Psoas muscle (tissue), 8 donors: ENCODE data around the gene ABCC9. TPM values are rescaled to one million over a fixed set of nuclear protein-coding genes. Genes with fewer than 3 reads are reported as not detected.
"Not testable (repeated sequence)": the region's sequence is repeated elsewhere in the genome, so short reads cannot be mapped to it uniquely, and the experiment has no call there.

Source experiments
- ATAC-seq, 4 donors: fragments of 200-7000 bp; cut with Tn5 transposase; one replicate each; pipeline ENCODE4 v1.9.1; 2020; ENCODE audit warnings: moderate library complexity in 3 of 4, mild to moderate bottlenecking in 2 of 4
- DNase-seq, 2 donors: peaks; one replicate each; pipeline ENCODE4 v3.0.0-alpha.2; 2020
- H3K27ac ChIP-seq: fragments of 200-600 bp; one replicate; pipeline ENCODE4 v1.8.0; 2022
- H3K27me3 ChIP-seq, 3 donors: fragments of 200-600 bp in 1 of 3; one replicate each; pipeline versions ENCODE4 v1.6.1 to v1.8.0; 2013 to 2022; ENCODE audit warnings: low read length in 2 of 3, mild to moderate bottlenecking in 2 of 3, moderate library complexity in 1 of 3; ENCODE audit not compliant: insufficient read depth in 3 of 3
- H3K36me3 ChIP-seq, 2 donors: fragments of 200-600 bp in 1 of 2; one replicate each; pipeline versions ENCODE4 v1.6.1 to v1.8.0; 2013 to 2022; ENCODE audit warnings: low read depth in 1 of 2, mild to moderate bottlenecking in 1 of 2, moderate library complexity in 1 of 2; ENCODE audit not compliant: insufficient read depth in 1 of 2
- H3K4me1 ChIP-seq: fragments of 200-600 bp; one replicate; pipeline ENCODE4 v1.8.0; 2022
- H3K4me3 ChIP-seq: fragments of 200-600 bp; one replicate; pipeline ENCODE4 v1.8.0; 2022; ENCODE audit warnings: mild to moderate bottlenecking
- H3K9me3 ChIP-seq: fragments of 200-600 bp; one replicate; pipeline ENCODE4 v1.8.0; 2022
- CTCF ChIP-seq: fragments of 200-600 bp; IDR thresholded peaks from one replicate; pipeline ENCODE4 v1.8.0; 2022; ENCODE audit warnings: antibody characterized with exemption
- WGBS, 3 donors: extraction: QIAGEN DNeasy Blood & Tissue Kit; methylation state at CpG; one replicate each; pipeline versions ENCODE4 v1.1.6 to v1.1.7; 2013; 5-methylcytosine and 5-hydroxymethylcytosine counted together
- intact Hi-C, 2 donors: fragments of 100-400 bp; cut with DNase I; formaldehyde crosslinking; loops; one replicate each; pipeline versions ENCODE4 v1.11.0 to v1.14.2; 2022
- polyA plus RNA-seq, 3 donors: library from polyadenylated mRNA; stranded (reverse); fragments of 200-250 nt; gene quantifications; one replicate each; pipeline ENCODE4 v1.2.3, GENCODE V29; 2013
- total RNA-seq, 4 donors: library from RNA; stranded (reverse); fragmentation: NEBNext Ultra II Directional in 2 of 4; extraction: Animal tissue kit (Norgen Biotek cat#: 25700) in 2 of 4; gene quantifications; one replicate each; pipeline versions ENCODE4 v1.2.1 to v1.2.4, GENCODE V29; 2021 to 2023
- donor health status: healthy with polysubstance abuse.
- donor health status: DM: no; HTN: no; CAD: no; lungs with moderate emphysema.
- donor health status: Bipolar disorder and iron deficiency.
- donor health status: healthy.
- donor health status: DM: yes; HTN: yes; CAD: no.
- donor health status: DM: no; HTN: no; CAD: no.
- donor health status: DM: no; HTN: no; CAD: no.
- donor health status: DM: yes; HTN: yes; CAD: no.

The ABCC9 gene
- total and polyA plus RNA-seq, 7 donors: 4.5 to 94.9 (median 52.7) TPM

- 76 to 88% (median 77%) methylated on average over 4 of the region's 4 CpGs for WGBS, 3 donors
- H3K27me3 ChIP-seq: no peaks in the 10 kb centered on the region
- no peak overlapping the region for H3K27ac ChIP-seq
- H3K4me3 ChIP-seq: no peak overlapping the region
- no peak for TF ChIP-seq CTCF
- peaks cover 3 to 70% of the 10 kb centered on the region in 2 donors for H3K36me3 ChIP-seq
- H3K4me1 ChIP-seq: peaks cover 13% of the 10 kb centered on the region
- intact Hi-C loops: loop anchor here in 1 of 2 donors (10.0 kb wide), 1 partner anchor 99 kb away; no protein-coding TSS in a partner anchor
- no peaks in the 10 kb centered on the region for H3K9me3 ChIP-seq
- DNase-seq (no peak), ATAC-seq (no peak)
Measured at GRCh38 chr12:21933656-21934055, 7.6 kb downstream of the ABCC9 start.

DNA sequence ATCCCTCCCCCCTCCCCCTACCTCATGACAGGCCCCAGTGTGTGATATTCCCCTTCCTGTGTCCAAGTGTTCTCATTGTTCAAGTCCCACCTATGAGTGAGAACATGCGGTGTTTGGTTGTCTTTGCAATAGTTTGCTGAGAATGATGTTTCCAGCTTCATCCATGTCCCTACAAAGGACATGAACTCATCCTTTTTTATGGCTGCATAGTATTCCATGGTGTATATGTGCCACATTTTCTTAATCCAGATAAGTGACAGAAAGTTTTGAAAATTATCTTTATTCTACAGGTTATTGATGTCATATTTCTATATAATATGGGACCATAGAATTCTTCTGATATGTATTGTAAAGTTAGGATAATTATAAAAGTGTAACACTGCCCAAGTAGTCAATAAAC, 11.3 kb downstream of the ABCC9 start:
- 95 to 100% (median 97%) methylated on average over 1 of the region's 1 CpG for WGBS, 3 donors
- not testable (repeated sequence) for H3K4me3 ChIP-seq, H3K4me1 ChIP-seq, H3K27ac ChIP-seq, DNase-seq, ATAC-seq, H3K9me3 ChIP-seq, H3K27me3 ChIP-seq
- intact Hi-C loops: loop anchor here in 1 of 2 donors (10.0 kb wide), 1 partner anchor 95 kb away; no protein-coding TSS in a partner anchor
- H3K36me3 ChIP-seq: peaks cover 3 to 78% of the 10 kb centered on the region in 2 donors

- DNase-seq (no peak), ATAC-seq (no peak)
- H3K9me3 ChIP-seq: no peaks in the 10 kb centered on the region
- no peak for TF ChIP-seq CTCF
- H3K27me3 ChIP-seq: no peaks in the 10 kb centered on the region
- H3K4me3 ChIP-seq: no peak overlapping the region
- peaks cover 0 to 64% of the 10 kb centered on the region in 2 donors for H3K36me3 ChIP-seq
- intact Hi-C loops: no loop called here
- no peak overlapping the region for H3K27ac ChIP-seq
- WGBS, 3 donors: 90 to 98% (median 94%) methylated on average over 3 of the region's 3 CpGs
- no peaks in the 10 kb centered on the region for H3K4me1 ChIP-seq
Measured at GRCh38 chr12:21925296-21925913, 15.8 kb downstream of the ABCC9 start.

DNA sequence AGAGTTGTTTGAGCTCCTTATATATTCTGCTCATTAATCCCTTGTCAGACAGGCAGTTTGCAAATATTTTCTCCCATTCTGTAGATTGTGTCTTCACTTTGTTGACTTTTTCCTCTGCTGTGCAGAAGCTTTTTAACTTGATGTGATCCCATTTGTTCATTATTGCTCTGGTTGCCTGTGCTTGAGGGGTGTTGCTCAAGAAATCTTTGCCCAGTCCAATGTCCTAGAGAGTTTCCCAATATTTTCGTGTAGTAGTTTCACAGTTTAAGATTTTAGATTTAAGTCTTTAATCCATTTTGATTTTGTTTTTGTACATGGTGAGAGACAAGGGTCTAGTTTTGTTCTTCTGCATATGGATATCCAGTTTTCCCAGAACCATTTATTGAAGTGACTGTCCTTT, 19.8 kb downstream of the ABCC9 start:
- Histone ChIP-seq H3K27me3 (no peaks in the 10 kb centered on the region), H3K4me3 (no peak overlapping the region), H3K9me3 (no peaks in the 10 kb centered on the region), H3K4me1 (no peaks in the 10 kb centered on the region), H3K27ac (no peak overlapping the region), H3K36me3 (peaks cover 0 to 51% of the 10 kb centered on the region in 2 donors)
- no peak for ATAC-seq
- no peak for DNase-seq
- 77 to 86% (median 79%) methylated on average over 1 of the region's 1 CpG for WGBS, 3 donors
- no peak for TF ChIP-seq CTCF
- intact Hi-C loops: no loop called here

DNA sequence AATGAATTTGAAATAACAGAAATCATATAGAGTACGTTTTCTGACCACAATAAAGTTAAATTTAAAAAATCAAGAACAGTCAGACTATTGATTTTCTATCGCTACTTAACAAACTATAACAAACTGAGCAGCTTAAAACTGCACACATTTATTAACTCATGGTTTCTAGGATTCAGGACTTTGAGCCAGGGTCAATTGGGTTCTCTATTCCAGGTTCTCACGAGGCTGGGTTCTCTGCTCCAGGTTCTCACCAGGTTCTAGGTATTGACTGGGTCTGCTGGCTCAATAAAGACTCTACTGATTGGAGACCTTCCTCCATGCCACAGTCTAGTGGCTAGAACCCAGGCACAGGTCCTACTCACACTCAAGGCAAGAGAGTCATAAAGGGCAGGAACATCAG, 22.8 kb downstream of the ABCC9 start:
- no peak for TF ChIP-seq CTCF
- Histone ChIP-seq H3K27me3 (no peaks in the 10 kb centered on the region), H3K36me3 (peaks cover 0 to 28% of the 10 kb centered on the region in 2 donors), H3K4me1 (no peaks in the 10 kb centered on the region), H3K4me3 (no peak overlapping the region), H3K27ac (no peak overlapping the region), H3K9me3 (no peaks in the 10 kb centered on the region)
- ATAC-seq (no peak), DNase-seq (no peak)
- intact Hi-C loops: no loop called here
- 81 to 91% (median 86%) methylated on average over 3 of the region's 3 CpGs for WGBS, 3 donors
